ENCODE results near the gene ACSM3. TPM values are rescaled to one million over a fixed set of nuclear protein-coding genes. Genes with fewer than 3 reads are reported as not detected.

The ACSM3 gene
- total and polyA plus RNA-seq, 2 experiments from 2014 or later = 5.7 to 8.7 TPM

DNA sequence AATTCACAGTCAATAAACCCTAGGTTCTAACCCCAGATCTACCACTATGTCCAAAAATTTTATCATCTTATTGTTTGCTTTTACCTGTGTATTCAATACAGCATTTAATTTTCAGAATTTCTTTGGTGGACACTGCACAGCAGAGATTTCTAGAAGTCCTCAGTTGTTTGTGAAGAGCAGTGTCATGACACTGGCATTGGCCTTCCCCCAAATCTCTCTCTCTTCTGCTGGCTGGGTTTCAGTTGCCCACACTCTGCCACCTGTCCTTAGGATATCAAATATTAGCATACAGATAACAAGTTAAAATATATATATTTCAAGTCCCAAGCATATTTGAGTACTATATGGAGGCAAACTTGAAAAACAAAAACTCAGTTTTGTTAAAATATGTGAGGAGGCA lies 20.2 kb upstream of the ACSM3 start:
- no peak for DNase-seq (ENCODE audit: low spot score)
- no peaks in the 10 kb centered on the region for H3F3A ChIP-seq (replicated peaks; ENCODE audit: low read depth)

More for the DNA sequence above, 20.2 kb upstream of the ACSM3 start:
- Mint-ChIP-seq H3K27ac (no peak overlapping the region), H3K4me1 (peaks cover 5% of the 10 kb centered on the region; the same call in 2 of the 3 replicates), H3K4me3 (no peak overlapping the region), H3K36me3 (ENCODE audit: low read depth) (peaks cover 11% of the 10 kb centered on the region), H3K27me3 (ENCODE audit: insufficient read depth, low read depth, poor library complexity) (peaks cover 12% of the 10 kb centered on the region), H3K9me3 (peaks cover 28% of the 10 kb centered on the region)
- Histone ChIP-seq H3K27me3 (ENCODE audit: insufficient read depth) (no peaks in the 10 kb centered on the region), H3K36me3 (ENCODE audit: insufficient read depth) (peaks cover 3% of the 10 kb centered on the region; the same call in 1 of the 2 replicates), H4K20me1 (replicated peaks; ENCODE audit: insufficient read depth) (peaks cover 21% of the 10 kb centered on the region), H3K27ac (ENCODE audit: low read depth) (no peak overlapping the region), H3K9me2 (ENCODE audit: insufficient read depth) (peaks cover 8% of the 10 kb centered on the region; the same call in 1 of the 2 replicates), H3K4me2 (no peak overlapping the region), H3K4me1 (ENCODE audit: insufficient read depth) (peaks cover 8% of the 10 kb centered on the region; the same call in 1 of the 2 replicates), H3K4me3 (no peak overlapping the region), H3K79me2 (replicated peaks; ENCODE audit: insufficient read depth) (peaks cover 26% of the 10 kb centered on the region), H2AFZ (no peak overlapping the region)
- ATAC-seq = no peak
- TF ChIP-seq POLR2AphosphoS5 (IDR thresholded peaks at IDR 0.05; ENCODE audit: low read depth) (no peak), NANOG (IDR thresholded peaks at IDR 0.05; ENCODE audit: borderline replicate concordance) (no peak), ZNF331 (CRISPR knock-in tag; IDR thresholded peaks at IDR 0.05; ENCODE audit: low read depth) (no peak), EZH2 (IDR thresholded peaks at IDR 0.05; ENCODE audit: low read depth, unreplicated experiment) (no peak), EZH2phosphoT487 (IDR thresholded peaks at IDR 0.05; ENCODE audit: unreplicated experiment) (no peak), ZNF114 (CRISPR knock-in tag; IDR thresholded peaks at IDR 0.05) (no peak), JUNB (IDR thresholded peaks at IDR 0.05; ENCODE audit: unreplicated experiment) (no peak), STAT1 (IDR thresholded peaks at IDR 0.05; ENCODE audit: unreplicated experiment) (no peak), ZNF462 (CRISPR knock-in tag; IDR thresholded peaks at IDR 0.05) (no peak), REST (IDR thresholded peaks at IDR 0.05; ENCODE audit: unreplicated experiment) (no peak), ETS1 (IDR thresholded peaks at IDR 0.05) (no peak)
- TF ChIP-seq, protein P1, sequence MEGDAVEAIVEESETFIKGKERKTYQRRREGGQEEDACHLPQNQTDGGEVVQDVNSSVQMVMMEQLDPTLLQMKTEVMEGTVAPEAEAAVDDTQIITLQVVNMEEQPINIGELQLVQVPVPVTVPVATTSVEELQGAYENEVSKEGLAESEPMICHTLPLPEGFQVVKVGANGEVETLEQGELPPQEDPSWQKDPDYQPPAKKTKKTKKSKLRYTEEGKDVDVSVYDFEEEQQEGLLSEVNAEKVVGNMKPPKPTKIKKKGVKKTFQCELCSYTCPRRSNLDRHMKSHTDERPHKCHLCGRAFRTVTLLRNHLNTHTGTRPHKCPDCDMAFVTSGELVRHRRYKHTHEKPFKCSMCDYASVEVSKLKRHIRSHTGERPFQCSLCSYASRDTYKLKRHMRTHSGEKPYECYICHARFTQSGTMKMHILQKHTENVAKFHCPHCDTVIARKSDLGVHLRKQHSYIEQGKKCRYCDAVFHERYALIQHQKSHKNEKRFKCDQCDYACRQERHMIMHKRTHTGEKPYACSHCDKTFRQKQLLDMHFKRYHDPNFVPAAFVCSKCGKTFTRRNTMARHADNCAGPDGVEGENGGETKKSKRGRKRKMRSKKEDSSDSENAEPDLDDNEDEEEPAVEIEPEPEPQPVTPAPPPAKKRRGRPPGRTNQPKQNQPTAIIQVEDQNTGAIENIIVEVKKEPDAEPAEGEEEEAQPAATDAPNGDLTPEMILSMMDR (conservative IDR thresholded peaks at IDR 0.05; ENCODE audit: low read depth in 2 of 2) = no peak
